H1 (cell line): ENCODE data around the gene ACSL3. TPM values are rescaled to one million over a fixed set of nuclear protein-coding genes. Genes with fewer than 3 reads are reported as not detected.
A peak's percentile ranks its signal among the peaks of the same experiment; 100 is the strongest.

ENCODE experiments used
- CTCF ChIA-PET: fragments of 300-600 bp; sonication (Branson Sonifier 250); formaldehyde crosslinking; loops from one replicate; lab custom pipeline; 2021; ENCODE audit not compliant: partially characterized antibody; lab: Charles Lee
- POLR2A ChIA-PET: fragments of 300-600 bp; sonication (Branson Sonifier 250); formaldehyde crosslinking; loops from one replicate; lab custom pipeline; 2021; ENCODE audit warnings: inconsistent platforms; ENCODE audit not compliant: partially characterized antibody; lab: Charles Lee
- DNase-seq, 2 experiments: peaks; one replicate each; pipeline versions ENCODE4 v3.0.0 to v3.0.0-alpha.2; 2010 to 2022; ENCODE audit warnings: low spot score in 2 of 2, low read depth in 1 of 2, mixed read lengths in 1 of 2
- FAIRE-seq: peaks from 2 replicates; lab custom pipeline; 2011; peaks lifted over from hg19 to GRCh38; lab: Jason Lieb, UNC
- H2AFZ ChIP-seq: 2 replicates; pipeline ENCODE4 v1.8.1; 2012; ENCODE audit warnings: low read length, inconsistent platforms
- H2AK5ac ChIP-seq: 2 replicates; pipeline ENCODE4 v1.6.1; 2013; ENCODE audit warnings: low read depth, low read length
- H2BK120ac ChIP-seq: replicated peaks from 2 replicates; pipeline ENCODE3; 2013; ENCODE audit warnings: low read depth, low read length, inconsistent platforms
- H2BK12ac ChIP-seq: 2 replicates; pipeline ENCODE4 v1.6.1; 2013; ENCODE audit warnings: low read depth, low read length
- H2BK15ac ChIP-seq: 2 replicates; pipeline ENCODE4 v1.6.1; 2013; ENCODE audit warnings: low read length
- H2BK20ac ChIP-seq: 2 replicates; pipeline ENCODE4 v1.6.1; 2013; ENCODE audit warnings: low read length
- H2BK5ac ChIP-seq: 2 replicates; pipeline ENCODE4 v1.6.1; 2013; ENCODE audit warnings: low read depth, low read length
- H3K14ac ChIP-seq: 2 replicates; pipeline ENCODE4 v1.6.1; 2013; ENCODE audit warnings: inconsistent platforms; ENCODE audit not compliant: insufficient read length
- H3K18ac ChIP-seq: 2 replicates; pipeline ENCODE4 v1.6.1; 2013; ENCODE audit warnings: low read length; ENCODE audit errors: extremely low read depth
- H3K23ac ChIP-seq: 2 replicates; pipeline ENCODE4 v1.6.1; 2013; ENCODE audit warnings: inconsistent platforms; ENCODE audit not compliant: insufficient read length
- H3K23me2 ChIP-seq: 2 replicates; pipeline ENCODE4 v1.6.1; 2013; ENCODE audit warnings: low read depth, low read length
- H3K27ac ChIP-seq: 2 replicates; pipeline ENCODE4 v1.6.1; 2011; ENCODE audit warnings: low read depth, low read length, inconsistent platforms
- H3K27me3 ChIP-seq, 4 experiments: replicated peaks in 1 of 4; 1 replicate in 1 of 4; 2 replicates in 3 of 4; pipeline versions ENCODE4 v1.6.1 to v1.8.1; 2011 to 2013; ENCODE audit warnings: low read length in 3 of 4, mild to moderate bottlenecking in 3 of 4, inconsistent platforms in 2 of 4, mixed read lengths in 2 of 4, moderate library complexity in 1 of 4; ENCODE audit not compliant: control insufficient read depth in 3 of 4, insufficient read depth in 3 of 4; ENCODE audit errors: extremely low read depth in 1 of 4
- H3K36me3 ChIP-seq, 4 experiments: 2 replicates each; pipeline versions ENCODE4 v1.6.1 to v1.8.1; 2011 to 2013; ENCODE audit warnings: mild to moderate bottlenecking in 4 of 4, low read length in 3 of 4, moderate library complexity in 2 of 4, control low read depth in 1 of 4, inconsistent platforms in 1 of 4; ENCODE audit not compliant: insufficient read depth in 4 of 4, control insufficient read depth in 2 of 4
- H3K4ac ChIP-seq: replicated peaks from 2 replicates; pipeline ENCODE3; 2013; ENCODE audit warnings: low read length, low read depth, mixed read lengths, inconsistent platforms; ENCODE audit not compliant: insufficient read length
- H3K4me1 ChIP-seq, 4 experiments: replicated peaks in 1 of 4; 1 replicate in 1 of 4; 2 replicates in 3 of 4; pipeline versions ENCODE4 v1.6.1 to v1.8.1; 2011 to 2013; ENCODE audit warnings: low read length in 3 of 4, inconsistent platforms in 2 of 4, mixed read lengths in 1 of 4; ENCODE audit not compliant: insufficient read depth in 4 of 4, control insufficient read depth in 3 of 4
- H3K4me2 ChIP-seq, 2 experiments: 2 replicates each; pipeline versions ENCODE4 v1.6.1 to v1.8.1; 2011 to 2013; ENCODE audit warnings: low read depth in 2 of 2, low read length in 2 of 2, control low read depth in 1 of 2, inconsistent platforms in 1 of 2, mild to moderate bottlenecking in 1 of 2; ENCODE audit not compliant: insufficient read depth in 1 of 2
- H3K4me3 ChIP-seq, 4 experiments: fragments of 200-600, 300-600 bp in 1 of 4; sonication (generic), shearing (Covaris generic), sonication (Bioruptor Twin) in 1 of 4; 2 replicates each; pipeline versions ENCODE4 v1.5.1 to v1.8.1; 2011 to 2016; ENCODE audit warnings: low read length in 4 of 4, low read depth in 3 of 4, control low read depth in 2 of 4, inconsistent platforms in 2 of 4, mild to moderate bottlenecking in 2 of 4, mixed read lengths in 1 of 4, moderate library complexity in 1 of 4; ENCODE audit not compliant: insufficient read depth in 2 of 4; ENCODE audit errors: extremely low read depth in 1 of 4
- H3K56ac ChIP-seq: replicated peaks from 2 replicates; pipeline ENCODE3; 2013; ENCODE audit warnings: low read depth, mild to moderate bottlenecking, mixed read lengths, low read length, inconsistent platforms; ENCODE audit not compliant: insufficient read length
- H3K79me1 ChIP-seq: 2 replicates; pipeline ENCODE4 v1.6.1; 2013; ENCODE audit warnings: low read depth, low read length, control low read depth
- H3K79me2 ChIP-seq, 2 experiments: 2 replicates each; pipeline versions ENCODE4 v1.6.1 to v1.8.1; 2012 to 2013; ENCODE audit warnings: low read length in 2 of 2, mild to moderate bottlenecking in 2 of 2, inconsistent platforms in 1 of 2; ENCODE audit not compliant: insufficient read depth in 2 of 2, control insufficient read depth in 1 of 2
- H3K9ac ChIP-seq, 4 experiments: replicated peaks in 1 of 4; 1 replicate in 1 of 4; 2 replicates in 3 of 4; pipeline versions ENCODE4 v1.6.1 to v1.8.1; 2011 to 2013; ENCODE audit warnings: low read depth in 3 of 4, low read length in 3 of 4, control low read depth in 2 of 4, mild to moderate bottlenecking in 2 of 4, moderate library complexity in 2 of 4, inconsistent platforms in 1 of 4; ENCODE audit errors: extremely low read depth in 1 of 4
- H3K9me3 ChIP-seq, 2 experiments: 2 replicates each; pipeline versions ENCODE4 v1.6.1 to v1.8.1; 2012 to 2013; ENCODE audit warnings: mild to moderate bottlenecking in 2 of 2, moderate library complexity in 2 of 2, control low read depth in 1 of 2, inconsistent platforms in 1 of 2, low read depth in 1 of 2, low read length in 1 of 2, mixed read lengths in 1 of 2; ENCODE audit not compliant: insufficient read depth in 2 of 2
- H4K20me1 ChIP-seq, 2 experiments: replicated peaks in 1 of 2; 2 replicates each; pipeline versions ENCODE3 to v1.8.1; 2011 to 2013; ENCODE audit warnings: inconsistent platforms in 2 of 2, low read length in 2 of 2, mild to moderate bottlenecking in 1 of 2; ENCODE audit not compliant: insufficient read depth in 2 of 2, control insufficient read depth in 1 of 2
- H4K5ac ChIP-seq: 2 replicates; pipeline ENCODE4 v1.6.1; 2013; ENCODE audit warnings: low read length, low read depth, mixed read lengths, inconsistent platforms; ENCODE audit not compliant: insufficient read length
- H4K8ac ChIP-seq: 2 replicates; pipeline ENCODE4 v1.8.0; 2013; ENCODE audit warnings: mild to moderate bottlenecking, moderate library complexity, low read length, inconsistent platforms; ENCODE audit not compliant: insufficient read depth; ENCODE audit errors: extremely low read depth
- H4K91ac ChIP-seq: replicated peaks from 2 replicates; pipeline ENCODE3; 2013; ENCODE audit warnings: low read length, mixed read lengths, inconsistent platforms; ENCODE audit not compliant: insufficient read length
- ASH2L ChIP-seq: fragments of 200-600, 300-600 bp; sonication (generic); IDR thresholded peaks from one replicate; pipeline ENCODE4 v1.7.1; 2017; ENCODE audit warnings: low read length
- ATF3 ChIP-seq: IDR thresholded peaks from 2 replicates; pipeline ENCODE4 v1.6.1; 2011; ENCODE audit warnings: low read depth, mild to moderate bottlenecking, low read length; ENCODE audit not compliant: insufficient read depth
- BACH1 ChIP-seq: IDR thresholded peaks from 2 replicates; pipeline ENCODE4 v1.6.1; 2012; ENCODE audit warnings: low read length, improper control_type of control experiment
- CHD2 ChIP-seq: IDR thresholded peaks from 2 replicates; pipeline ENCODE4 v1.6.1; 2012; ENCODE audit warnings: low read length, improper control_type of control experiment
- CTBP2 ChIP-seq: IDR thresholded peaks from 2 replicates; pipeline ENCODE4 v1.7.0; 2011; ENCODE audit warnings: borderline replicate concordance, mild to moderate bottlenecking, moderate library complexity, mixed read lengths, low read length; ENCODE audit not compliant: insufficient read depth, insufficient read length
- E2F6 ChIP-seq: IDR thresholded peaks from 2 replicates; pipeline ENCODE4 v1.6.1; 2012; ENCODE audit warnings: inconsistent platforms
- JUN ChIP-seq: IDR thresholded peaks from 2 replicates; pipeline ENCODE4 v1.6.1; 2011; ENCODE audit warnings: low read depth, mild to moderate bottlenecking, improper control_type of control experiment, low read length
- KDM4A ChIP-seq: IDR thresholded peaks from one replicate; pipeline ENCODE4 v1.7.1; 2012; ENCODE audit warnings: low read depth, mild to moderate bottlenecking, moderate library complexity, low read length, inconsistent platforms; ENCODE audit not compliant: severe bottlenecking
- SIRT6 ChIP-seq: IDR thresholded peaks from one replicate; pipeline ENCODE4 v1.7.1; 2012; ENCODE audit warnings: low read length, inconsistent platforms
- SP2 ChIP-seq: IDR thresholded peaks from 2 replicates; pipeline ENCODE4 v1.6.1; 2012; ENCODE audit warnings: mild to moderate bottlenecking, low read length, inconsistent platforms
- SP4 ChIP-seq: IDR thresholded peaks from 2 replicates; pipeline ENCODE4 v1.6.1; 2012; ENCODE audit warnings: low read length, inconsistent platforms
- SRF ChIP-seq: IDR thresholded peaks from 2 replicates; pipeline ENCODE4 v1.6.1; 2011; ENCODE audit warnings: mild to moderate bottlenecking, low read depth, low read length, moderate library complexity
- TCF12 ChIP-seq: IDR thresholded peaks from 2 replicates; pipeline ENCODE4 v1.6.1; 2011; ENCODE audit warnings: low read depth, mild to moderate bottlenecking, low read length
- WGBS, 2 experiments: shearing (Covaris generic) in 1 of 2; methylation state at CpG; one replicate each; pipeline versions ENCODE4 v1.1.6 to v1.1.7; 2013 to 2015; ENCODE audit warnings: low lambda C conversion rate in 2 of 2, mixed read lengths in 2 of 2, inconsistent platforms in 1 of 2, low coverage in 1 of 2, missing lambda C conversion rate in 1 of 2; ENCODE audit not compliant: insufficient replicate concordance in 2 of 2, insufficient coverage in 1 of 2, insufficient read length in 1 of 2; ENCODE audit errors: extremely low coverage in 1 of 2, missing lambda C conversion rate in 1 of 2; 5-methylcytosine and 5-hydroxymethylcytosine counted together
- polyA plus RNA-seq, 7 experiments: library from polyadenylated mRNA; depleted of rRNA in 3 of 7; stranded (reverse) in 5 of 7; unstranded in 2 of 7; fragments of >200 nt in 5 of 7; fragments of 200-250 nt in 2 of 7; gene quantifications; 1 replicate in 5 of 7; 2 replicates in 1 of 7; 4 replicates in 1 of 7; pipeline versions ENCODE4 v1.2.1 to v1.2.3, GENCODE V29; 2011 to 2013; ENCODE audit warnings: missing spikeins in 2 of 7, mixed read lengths in 2 of 7
- total RNA-seq: library from RNA; stranded (reverse); fragmentation: NEBNext Ultra II Directional; extraction: Animal tissue kit (Norgen Biotek cat#: 25700); gene quantifications from 2 replicates; pipeline ENCODE4 v1.2.1, GENCODE V29; 2021

Gene ACSL3
- total and polyA plus RNA-seq, 2 of the 8 experiments (the other 6 are each of a cell fraction or from before 2014, with no cell fraction given) = 37.5 to 98.1 TPM

GRCh38 chr2:222862909-222863544 lies 2.2 kb downstream of the ACSL3 start:
- Histone ChIP-seq H4K8ac (no peak overlapping the region), H3K4me2 (peak overlapping the region; percentile 62 to 72; a peak in 3 of 4 replicates), H3K56ac (no peak overlapping the region), H3K4ac (no peak overlapping the region), H4K20me1 (peaks cover 21 to 36% of the 10 kb centered on the region in 2 experiments), H3K36me3 (no peaks in the 10 kb centered on the region), H2BK12ac (no peak overlapping the region), H2AFZ (no peak overlapping the region), H3K79me2 (peaks cover 37 to 70% of the 10 kb centered on the region in 2 experiments), H3K9me3 (no peaks in the 10 kb centered on the region), H3K23me2 (peaks cover 8% of the 10 kb centered on the region; the same call in 1 of the 2 replicates), H2BK15ac (no peak overlapping the region), H3K18ac (no peak overlapping the region), H3K23ac (no peak overlapping the region), H2BK120ac (no peak overlapping the region), H3K4me3 (peak overlapping the region; percentile 77 to 97 (median 83); a peak in 5 of 8 replicates), H4K91ac (no peak overlapping the region), H2AK5ac (no peak overlapping the region), H3K27ac (no peak overlapping the region), H3K27me3 (no peaks in the 10 kb centered on the region), H4K5ac (no peak overlapping the region), H3K79me1 (peaks cover 3% of the 10 kb centered on the region; the same call in 1 of the 2 replicates), H3K4me1 (peaks cover 12 to 20% (median 16%) of the 10 kb centered on the region in 4 experiments; a peak in 6 of 7 replicates), H2BK20ac (no peak overlapping the region), H3K9ac (no peak overlapping the region), H2BK5ac (no peak overlapping the region), H3K14ac (no peak overlapping the region)
- FAIRE-seq = no peak
- ChIA-PET CTCF (interaction anchor here (0.6 to 4.0 kb wide), 10 partner anchors 27 to 864 kb away, joined by 3 to 16 read pairs (median 4); no protein-coding TSS in a partner anchor), POLR2A (interaction anchor here (1.4 to 1.7 kb wide), 4 partner anchors 13 to 115 kb away, joined by 3 to 4 read pairs (median 4); no protein-coding TSS in a partner anchor)
- 82 to 100% methylated on average over 1 to 6 of the region's 6 CpGs for WGBS, 2 experiments
- no peak for DNase-seq
- TF ChIP-seq JUN (no peak), ASH2L (no peak), CTBP2 (no peak), E2F6 (no peak), BACH1 (no peak), ATF3 (no peak), KDM4A (no peak), SIRT6 (no peak), SP2 (no peak), CHD2 (no peak), SRF (no peak), SP4 (no peak), TCF12 (no peak)
